DMS153 treated with DMSO at 0.1 percent for 48 hours (cell line): ENCODE data around the gene TMPRSS11A.

Source experiments
- DNase-seq: peaks from one replicate; lab custom pipeline; 2025; ENCODE audit not compliant: unreplicated experiment; lab: John Stamatoyannopoulos, UW

TMPRSS11A gene

DNA sequence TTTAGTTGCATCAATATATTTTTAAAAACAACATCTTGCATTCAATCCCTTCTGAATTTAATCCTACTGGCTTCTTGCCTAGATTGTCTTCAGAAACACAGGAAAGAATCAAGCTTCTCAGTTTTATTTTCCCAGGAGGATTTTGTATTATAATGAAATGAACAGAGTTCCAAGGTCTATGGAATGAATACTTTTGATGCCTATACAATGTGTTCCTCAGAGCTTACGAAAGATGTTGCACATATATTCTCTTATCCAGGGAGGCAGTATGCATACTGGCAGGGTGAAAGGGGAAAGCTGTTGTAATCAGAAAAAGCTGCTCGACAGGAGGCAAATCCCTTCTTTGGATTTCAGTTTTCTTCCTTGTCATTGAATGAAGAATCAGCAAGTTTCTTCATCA is 88.3 kb downstream of the TMPRSS11A start:
- DNase-seq, result no peak

DNA sequence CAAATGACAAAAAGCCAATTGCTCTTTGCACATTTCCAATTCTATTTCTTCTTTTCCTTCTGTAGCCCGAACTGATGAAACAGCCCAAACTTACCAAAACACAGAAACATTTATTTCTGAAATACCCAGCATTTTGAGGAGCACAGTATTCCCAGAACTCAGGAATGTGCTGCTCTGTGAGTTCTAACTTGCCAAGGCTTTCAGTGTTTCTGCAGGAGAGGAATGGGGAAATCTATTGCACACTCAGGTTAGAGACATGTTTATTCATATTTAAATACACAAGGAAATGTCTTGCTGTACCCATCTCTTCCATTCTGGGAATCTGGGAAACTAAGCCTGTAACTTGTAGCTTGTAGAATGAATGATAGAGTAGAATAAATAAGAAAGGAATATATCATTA is 90.2 kb downstream of the TMPRSS11A start:
- no peak for DNase-seq

DNA sequence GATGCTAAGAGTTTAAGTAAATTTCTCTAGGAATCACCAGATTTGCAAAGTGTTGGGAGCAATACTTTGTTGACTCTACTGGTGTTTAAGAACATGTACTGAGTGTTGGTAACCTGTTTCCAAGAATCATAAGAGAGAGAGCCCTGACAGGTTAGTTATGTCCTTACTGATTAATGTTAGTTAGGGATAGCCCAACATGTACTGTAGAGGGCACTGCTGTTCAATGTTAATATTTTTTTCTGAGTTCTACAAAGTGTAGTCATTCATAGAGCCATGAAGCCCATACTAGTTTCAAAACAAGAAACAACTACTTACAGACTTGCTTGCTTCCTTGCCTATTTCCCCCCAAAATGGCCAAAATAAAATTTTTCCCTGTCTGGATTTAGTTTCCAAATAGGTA is 91.4 kb downstream of the TMPRSS11A start:
- DNase-seq, result peak; percentile 48

DNA sequence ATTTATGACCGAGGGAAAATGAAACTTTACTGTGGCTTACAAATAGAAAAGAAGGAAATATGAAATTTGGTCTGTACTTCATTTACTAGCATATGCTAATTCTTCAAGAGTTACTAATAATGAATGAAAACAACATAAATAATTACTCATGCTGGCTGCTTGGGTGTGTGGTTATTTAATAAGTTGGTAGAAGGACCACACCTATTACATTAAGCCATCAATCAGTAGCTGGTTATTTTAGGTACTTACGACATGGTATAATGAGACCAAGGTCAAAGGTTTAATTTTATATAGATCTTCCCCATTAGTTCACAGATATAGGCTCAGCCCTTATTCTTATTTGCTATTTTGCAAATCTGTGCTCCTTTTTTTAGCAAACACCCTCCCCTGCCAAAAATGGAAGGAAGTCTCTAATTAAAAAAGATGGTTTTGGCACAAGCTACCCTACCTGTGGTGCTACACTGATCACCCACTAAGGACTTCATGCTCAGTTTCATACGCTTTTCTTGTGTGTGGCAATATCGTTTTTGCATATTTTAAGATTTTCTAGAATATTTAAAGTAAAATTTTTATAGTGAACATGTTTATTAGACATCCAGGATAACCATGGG is 93.6 kb downstream of the TMPRSS11A start:
- no peak for DNase-seq

DNA sequence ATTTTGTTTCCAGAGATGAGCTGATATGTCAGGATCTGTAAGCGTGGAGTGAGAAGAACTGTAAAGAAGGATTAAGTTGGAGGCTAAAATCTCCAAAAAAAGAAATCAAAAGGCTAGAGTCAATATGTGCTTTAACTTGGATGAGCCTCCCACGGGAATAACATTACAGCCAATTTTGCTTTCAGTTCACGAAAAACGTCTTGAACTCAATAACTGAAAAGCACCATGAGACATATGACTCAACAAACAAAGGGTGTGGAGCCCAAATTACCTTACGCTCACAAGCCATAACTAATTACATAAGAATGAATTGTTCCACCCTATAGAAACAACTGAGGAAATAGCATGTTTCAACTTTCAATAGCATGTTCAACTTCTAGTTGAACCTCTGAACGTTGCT is 101.8 kb downstream of the TMPRSS11A start:
- DNase-seq, result no peak
